HepG2 (cell line): ENCODE data around the gene GOT1. TPM values are rescaled to one million over a fixed set of nuclear protein-coding genes. Genes with fewer than 3 reads are reported as not detected.

Experiments
- ARHGAP35 ChIP-seq: sonication (generic); formaldehyde crosslinking; IDR thresholded peaks from 2 replicates; pipeline ENCODE4 v1.9.0; 2022; ENCODE audit warnings: mild to moderate bottlenecking, inconsistent platforms, moderate library complexity, missing genetic modification reagents, borderline replicate concordance
- GABPA ChIP-seq, 2 experiments: IDR thresholded peaks; 2 replicates each; pipeline ENCODE4 v1.6.1; 2011 to 2016; ENCODE audit warnings: low read depth in 2 of 2, low read length in 1 of 2, missing biosample characterization in 1 of 2, missing genetic modification characterization in 1 of 2
- GATA4 ChIP-seq: sonication (generic); IDR thresholded peaks from 2 replicates; pipeline ENCODE4 v1.6.1; 2016; ENCODE audit warnings: antibody characterized with exemption, low read depth, borderline replicate concordance
- HNRNPL ChIP-seq: fragments of 200-400 bp; formaldehyde crosslinking; IDR thresholded peaks from 2 replicates; pipeline ENCODE4 v1.6.1; 2017; ENCODE audit warnings: mild to moderate bottlenecking, low read depth, low read length
- NFKBIZ ChIP-seq: IDR thresholded peaks from 2 replicates; pipeline ENCODE4 v1.6.1; 2018; ENCODE audit warnings: missing genetic modification reagents, missing compliant biosample characterization
- SAP130 ChIP-seq: IDR thresholded peaks from 2 replicates; pipeline ENCODE4 v1.6.1; 2016; ENCODE audit warnings: low read depth
- SIN3A ChIP-seq: IDR thresholded peaks from 2 replicates; pipeline ENCODE4 v1.6.1; 2011; ENCODE audit warnings: low read depth, mild to moderate bottlenecking, control low read depth, low read length, borderline replicate concordance
- TOE1 ChIP-seq: sonication (generic); formaldehyde crosslinking; IDR thresholded peaks from 2 replicates; pipeline ENCODE4 v1.4.0; 2020; ENCODE audit warnings: mild to moderate bottlenecking, missing genetic modification reagents
- YY1 ChIP-seq: IDR thresholded peaks from 2 replicates; pipeline ENCODE4 v1.6.1; 2011; ENCODE audit warnings: low read length, low read depth, moderate library complexity, mild to moderate bottlenecking; ENCODE audit not compliant: insufficient read depth, insufficient replicate concordance
- ZBED4 ChIP-seq: sonication (generic); formaldehyde crosslinking; IDR thresholded peaks from 2 replicates; pipeline ENCODE4 v1.4.0; 2020; ENCODE audit warnings: missing genetic modification reagents, borderline replicate concordance
- ZBTB33 ChIP-seq: sonication (generic); formaldehyde crosslinking; IDR thresholded peaks from 2 replicates; pipeline ENCODE4 v1.4.0; 2020; ENCODE audit warnings: missing genetic modification reagents
- ZBTB49 ChIP-seq: sonication (generic); formaldehyde crosslinking; IDR thresholded peaks from 2 replicates; pipeline ENCODE4 v1.4.0; 2020; ENCODE audit warnings: missing genetic modification reagents, borderline replicate concordance
- ZNF569 ChIP-seq: sonication (generic); formaldehyde crosslinking; IDR thresholded peaks from 2 replicates; pipeline ENCODE4 v1.5.0; 2020; ENCODE audit warnings: mild to moderate bottlenecking, missing genetic modification reagents, moderate library complexity, borderline replicate concordance
- ZNF703 ChIP-seq: sonication (generic); formaldehyde crosslinking; IDR thresholded peaks from 2 replicates; pipeline ENCODE4 v1.5.1; 2020; ENCODE audit warnings: missing genetic modification reagents, mild to moderate bottlenecking, moderate library complexity, borderline replicate concordance
- ZNF710 ChIP-seq: sonication (generic); formaldehyde crosslinking; IDR thresholded peaks from 2 replicates; pipeline ENCODE4 v1.5.0; 2020; ENCODE audit warnings: mild to moderate bottlenecking, missing genetic modification reagents, borderline replicate concordance
- ZNF740 ChIP-seq: sonication (generic); formaldehyde crosslinking; IDR thresholded peaks from 2 replicates; pipeline ENCODE4 v1.4.0; 2020; ENCODE audit warnings: missing genetic modification reagents
- polyA plus RNA-seq, 8 experiments: library from polyadenylated mRNA; depleted of rRNA in 3 of 8; stranded (reverse) in 7 of 8; unstranded in 1 of 8; fragments of >200 nt; fragmentation: Illumina TruSeq in 4 of 8; extraction: Trizol in 4 of 8; gene quantifications; 2 replicates each; pipeline versions ENCODE4 v1.2.1 to v1.2.3, GENCODE V29; 2011 to 2016; ENCODE audit warnings: low read depth in 4 of 8, missing spikeins in 1 of 8, mixed read lengths in 1 of 8; ENCODE audit not compliant: insufficient read depth in 1 of 8
- total RNA-seq, 5 experiments: library from RNA; depleted of rRNA; stranded (reverse); fragments of >200 nt; fragmentation: Illumina TruSeq; extraction: Trizol; gene quantifications; 2 replicates each; pipeline ENCODE4 v1.2.3, GENCODE V29; 2016; ENCODE audit warnings: low read depth in 1 of 5

Gene GOT1
- total and polyA plus RNA-seq, 2 of the 13 experiments (the other 11 are each of a cell fraction or from before 2014, with no cell fraction given): 81.2 to 102 TPM

GRCh38 chr10:99430451-99431189 lies at the start of gene GOT1 (continued):
- TF ChIP-seq ZBED4 (CRISPR knock-in tag) (peak; percentile 24; the same call in 1 of the 2 replicates), YY1 (peak; percentile 31), HNRNPL (peak; percentile 81), TOE1 (CRISPR knock-in tag) (no peak), ZNF710 (CRISPR knock-in tag) (peak; percentile 60; the same call in 1 of the 2 replicates), ZNF740 (CRISPR knock-in tag) (no peak), ARHGAP35 (no peak; the same call in 1 of the 2 replicates), ZNF703 (CRISPR knock-in tag) (no peak), NFKBIZ (CRISPR knock-in tag) (0 out of 2 replicates have a peak, but pooled peaks have one; percentile 16), GABPA (IDR thresholded peaks at IDR 0.05; ENCODE audit: low read depth, low read length) (peak; percentile 23), GABPA (CRISPR knock-in tag; IDR thresholded peaks at IDR 0.05; ENCODE audit: low read depth) (0 out of 2 replicates have a peak, but pooled peaks have one; percentile 53), ZNF569 (CRISPR knock-in tag) (no peak), ZBTB49 (CRISPR knock-in tag) (no peak), ZBTB33 (CRISPR knock-in tag) (0 out of 2 replicates have a peak, but pooled peaks have one; percentile 13), SAP130 (CRISPR knock-in tag) (peak; percentile 88), GATA4 (peak; percentile 42; the same call in 1 of the 2 replicates), SIN3A (peak; percentile 49; the same call in 1 of the 2 replicates)
